ES-I3 (cell line): Measurements from ENCODE around the gene TGFBR1.

Experiments
- H3K36me3 ChIP-seq: 2 replicates; pipeline ENCODE4 v1.6.1; 2013; ENCODE audit warnings: mild to moderate bottlenecking, low read length, control low read depth, moderate library complexity; ENCODE audit not compliant: insufficient read depth
- H3K4me1 ChIP-seq: 2 replicates; pipeline ENCODE4 v1.6.1; 2013; ENCODE audit warnings: mild to moderate bottlenecking, control low read depth, low read length; ENCODE audit not compliant: insufficient read depth
- H3K9ac ChIP-seq: 2 replicates; pipeline ENCODE4 v1.6.1; 2013; ENCODE audit warnings: low read depth, mild to moderate bottlenecking, low read length, moderate library complexity
- H3K9me3 ChIP-seq: 2 replicates; pipeline ENCODE4 v1.6.1; 2013; ENCODE audit warnings: mild to moderate bottlenecking, low read length, moderate library complexity; ENCODE audit not compliant: control insufficient read depth, insufficient read depth

The TGFBR1 gene

DNA sequence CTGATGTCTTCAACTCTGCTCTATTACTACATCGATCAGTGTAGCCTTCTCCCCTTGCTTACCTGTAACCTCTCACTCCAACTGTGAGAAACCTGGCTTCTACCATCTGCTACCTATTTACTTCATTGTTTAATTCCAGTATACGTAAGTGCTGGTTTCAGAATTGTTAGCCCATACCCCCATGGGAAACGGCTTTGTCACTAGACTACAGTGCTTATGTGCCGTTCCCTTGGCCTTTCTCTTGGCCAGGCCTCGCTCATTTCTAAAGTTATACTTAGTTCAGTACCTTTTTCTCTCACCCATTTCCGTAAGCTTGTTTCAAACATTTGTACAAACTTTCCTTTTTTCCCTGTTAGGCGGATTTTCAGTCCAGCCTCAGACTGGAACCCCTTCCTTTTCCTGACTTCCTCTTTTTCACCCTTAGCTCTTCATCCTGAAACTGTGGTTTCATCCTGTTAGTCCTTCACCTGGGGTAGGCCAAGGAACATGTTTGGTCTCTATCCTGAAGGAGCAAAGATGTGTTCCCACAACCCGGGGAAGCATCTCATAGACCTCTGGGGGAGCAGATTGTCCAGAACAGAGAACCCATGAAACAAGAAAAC, 95.1 kb downstream of the TGFBR1 start:
- Histone ChIP-seq H3K4me1 (no peaks in the 10 kb centered on the region), H3K9ac (no peak overlapping the region), H3K36me3 (no peaks in the 10 kb centered on the region), H3K9me3 (no peaks in the 10 kb centered on the region)

DNA sequence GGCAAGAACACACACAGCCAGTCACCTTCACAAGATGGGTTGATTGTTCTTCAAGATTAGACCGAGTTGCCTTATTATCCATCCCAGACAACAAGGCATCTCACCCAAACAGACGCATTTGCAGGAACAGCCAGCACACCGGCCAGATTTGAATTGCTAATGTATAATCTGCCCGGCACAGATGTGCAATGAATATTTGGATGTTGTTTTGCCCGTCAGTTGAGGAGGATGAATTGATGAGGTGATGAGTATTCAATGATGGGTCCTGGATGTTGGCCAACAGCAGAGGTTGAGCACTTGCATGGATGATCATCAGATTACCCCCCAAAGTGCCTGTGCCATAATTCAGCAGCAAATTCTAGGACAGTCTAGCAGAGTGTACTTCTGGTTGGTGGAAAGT, 96.7 kb downstream of the TGFBR1 start:
- H3K9me3 ChIP-seq = no peaks in the 10 kb centered on the region
- H3K9ac ChIP-seq = no peak overlapping the region
- H3K4me1 ChIP-seq = no peaks in the 10 kb centered on the region
- no peaks in the 10 kb centered on the region for H3K36me3 ChIP-seq
